ENCODE measurements around the gene LRATD1.
"Not testable (repeated sequence)": the region's sequence is repeated elsewhere in the genome, so short reads cannot be mapped to it uniquely, and the experiment has no call there.

LRATD1 gene, protein sequence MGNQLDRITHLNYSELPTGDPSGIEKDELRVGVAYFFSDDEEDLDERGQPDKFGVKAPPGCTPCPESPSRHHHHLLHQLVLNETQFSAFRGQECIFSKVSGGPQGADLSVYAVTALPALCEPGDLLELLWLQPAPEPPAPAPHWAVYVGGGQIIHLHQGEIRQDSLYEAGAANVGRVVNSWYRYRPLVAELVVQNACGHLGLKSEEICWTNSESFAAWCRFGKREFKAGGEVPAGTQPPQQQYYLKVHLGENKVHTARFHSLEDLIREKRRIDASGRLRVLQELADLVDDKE

DNA sequence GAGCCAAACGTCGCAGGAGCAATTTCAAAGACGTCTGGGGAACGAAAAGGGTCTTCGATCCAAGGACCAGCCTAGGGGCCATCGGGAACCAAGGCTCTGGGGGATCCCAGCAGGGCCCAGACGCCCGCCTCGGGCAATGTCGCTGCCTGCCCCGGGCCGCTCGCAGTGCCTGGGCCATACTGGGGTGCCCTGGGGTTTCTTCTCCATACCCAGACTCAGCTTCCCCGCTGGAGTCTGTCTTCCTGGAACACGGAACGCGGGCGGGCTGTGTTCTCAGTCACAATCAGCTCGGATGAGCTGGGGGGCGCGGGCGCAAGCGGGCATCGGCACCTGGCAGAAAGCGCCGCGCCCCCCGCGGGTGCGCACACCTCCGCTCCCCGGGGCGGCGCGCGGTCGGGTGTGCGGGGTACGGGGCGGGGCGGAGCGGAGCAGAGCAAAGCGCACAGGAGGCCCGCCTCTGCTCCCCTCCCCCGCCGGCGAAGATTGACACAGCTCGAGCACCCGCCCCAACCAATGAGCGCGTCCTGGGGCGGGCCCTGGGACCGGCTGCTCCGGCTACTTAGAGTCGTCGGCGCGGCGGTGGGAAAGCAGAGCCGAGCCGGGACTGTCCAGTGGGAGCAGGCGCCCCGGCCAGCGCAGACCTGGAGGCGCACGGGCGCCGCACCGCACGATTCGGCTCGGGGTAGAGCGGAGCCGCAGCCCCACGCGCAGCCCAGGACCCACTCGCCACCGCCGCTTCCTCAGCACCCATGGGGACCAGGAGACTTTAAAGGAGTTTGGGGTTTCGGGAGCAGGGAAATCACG lies at the start of gene LRATD1:
TSS of gene LRATD1 (plus strand) at position 585 of the 804 bp plus-strand sequence. CDS start 1,263 bp downstream, outside the sequence.
- no peak for DNase-seq

DNA sequence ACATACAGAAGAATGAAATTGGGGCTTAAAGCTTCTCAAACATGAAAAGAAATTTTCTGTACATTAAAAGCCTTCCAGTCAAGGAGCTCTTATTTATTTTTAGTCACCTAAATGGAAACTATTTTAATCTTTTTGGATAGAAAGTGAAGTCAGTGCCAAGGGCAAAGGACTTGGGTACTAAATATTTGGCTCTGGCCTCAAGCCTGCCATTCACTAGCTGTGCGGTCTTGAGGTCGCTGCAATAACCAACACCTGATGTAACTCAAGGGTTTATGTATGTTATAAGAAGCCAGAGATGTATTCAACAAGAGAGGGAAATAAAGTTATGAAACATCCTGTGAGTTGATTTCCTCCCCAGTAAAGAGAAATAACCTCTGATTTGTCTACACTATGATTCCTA lies 49.5 kb upstream of the LRATD1 start:
- no peak for DNase-seq

DNA sequence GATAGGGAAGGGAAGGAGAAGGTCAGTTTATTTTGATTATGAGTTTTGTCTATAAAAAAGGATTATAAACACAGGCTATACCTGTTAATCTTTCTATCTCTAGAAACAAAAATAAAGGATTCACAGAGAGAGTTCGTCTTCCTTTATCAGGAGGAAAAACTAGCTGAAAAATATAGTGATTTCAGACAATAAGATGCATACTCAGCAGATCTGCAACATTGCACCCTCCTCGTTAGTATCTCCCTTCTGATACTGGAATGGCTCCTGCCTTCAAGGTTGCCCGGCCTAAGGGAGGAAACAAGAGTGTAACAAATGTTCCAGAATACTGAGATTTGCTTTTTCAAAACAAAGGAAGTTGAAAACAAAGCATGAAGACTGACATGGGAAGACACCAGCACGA lies 48.7 kb upstream of the LRATD1 start:
- no peak for DNase-seq

DNA sequence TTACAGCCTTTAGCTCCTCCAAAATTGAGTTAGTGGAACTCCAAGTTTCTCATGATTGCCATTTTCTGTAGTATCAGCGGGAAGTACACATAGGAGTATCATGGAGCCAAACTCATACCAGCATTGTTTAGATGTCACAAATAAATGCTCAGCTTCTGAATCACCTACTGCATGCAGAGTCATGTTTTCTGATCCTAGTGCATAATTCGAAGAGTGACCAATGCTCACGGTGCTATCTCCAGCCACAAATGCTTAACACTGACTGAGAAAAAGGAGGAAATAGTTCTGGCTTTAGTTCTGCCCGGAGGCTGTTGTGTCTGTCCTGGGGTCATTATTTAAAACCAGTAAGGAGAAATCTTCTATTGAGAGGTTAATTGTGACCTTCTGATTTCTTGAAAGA lies 45.4 kb upstream of the LRATD1 start:
- no peak for DNase-seq

DNA sequence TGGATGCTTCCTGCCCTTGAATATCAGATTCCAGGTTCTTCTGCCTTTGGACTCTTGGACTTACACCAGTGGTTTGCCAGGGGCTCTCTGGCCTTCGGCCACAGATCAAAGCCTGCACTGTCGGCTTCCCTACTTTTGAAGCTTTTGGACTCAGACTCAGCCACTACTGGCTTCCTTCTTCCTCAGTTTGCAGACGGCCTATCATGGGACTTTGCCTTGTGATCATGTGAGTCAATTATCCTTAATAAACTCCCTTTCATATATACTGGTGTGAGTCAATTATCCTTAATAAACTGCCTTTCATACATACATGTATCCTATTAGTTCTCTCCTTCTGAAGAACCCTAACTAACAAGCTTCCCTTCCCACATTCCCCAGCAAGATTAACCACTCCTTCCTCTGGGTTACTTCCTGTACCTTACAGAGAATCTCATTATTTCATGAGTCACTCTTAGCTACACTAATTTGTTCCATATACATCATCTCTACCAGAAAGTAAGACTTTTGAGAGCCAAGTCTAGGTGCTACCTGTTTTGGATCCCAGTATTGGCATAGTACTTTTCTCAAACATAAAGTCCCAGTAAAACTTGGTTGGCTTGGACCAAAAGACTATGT lies 31.3 kb upstream of the LRATD1 start:
- no peak for DNase-seq

DNA sequence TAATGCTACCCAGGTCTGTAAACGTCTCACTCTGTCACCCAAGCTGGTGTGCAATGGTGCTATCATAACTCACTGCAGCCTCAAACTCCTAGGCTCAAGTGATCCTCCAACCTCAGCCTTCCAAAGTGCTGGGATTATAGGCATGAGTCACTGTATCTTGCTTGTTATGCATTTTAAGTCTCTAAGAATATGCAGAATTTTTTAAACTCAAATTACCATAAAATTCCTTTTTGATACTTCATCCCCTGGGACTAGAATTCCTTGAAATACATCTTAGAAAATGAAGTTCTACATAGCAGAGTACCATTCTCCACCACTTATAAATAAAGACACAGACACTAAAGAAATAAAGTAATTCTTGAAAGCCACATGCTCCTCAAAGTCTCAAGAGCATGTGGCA lies 30.2 kb upstream of the LRATD1 start:
- DNase-seq, result no peak

DNA sequence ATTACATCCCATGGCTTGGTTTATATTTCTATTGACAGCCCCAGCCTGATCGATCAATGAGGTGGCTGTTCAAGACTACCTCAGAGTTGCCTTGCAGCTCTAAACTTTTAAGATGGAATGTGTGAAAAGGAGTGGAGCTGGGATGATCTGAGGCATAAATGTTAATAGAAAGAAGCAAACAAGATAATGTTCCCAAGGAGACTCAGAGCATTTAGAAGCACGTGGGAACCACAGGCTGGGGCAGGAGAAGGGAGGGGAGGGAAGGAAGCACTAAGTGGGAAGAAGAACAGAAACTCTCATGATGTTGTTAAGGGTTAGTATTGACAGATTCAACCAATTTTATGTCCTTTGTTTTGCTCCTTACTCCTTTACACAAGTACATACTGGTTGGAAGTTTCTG lies 28.8 kb upstream of the LRATD1 start:
- no peak for DNase-seq

DNA sequence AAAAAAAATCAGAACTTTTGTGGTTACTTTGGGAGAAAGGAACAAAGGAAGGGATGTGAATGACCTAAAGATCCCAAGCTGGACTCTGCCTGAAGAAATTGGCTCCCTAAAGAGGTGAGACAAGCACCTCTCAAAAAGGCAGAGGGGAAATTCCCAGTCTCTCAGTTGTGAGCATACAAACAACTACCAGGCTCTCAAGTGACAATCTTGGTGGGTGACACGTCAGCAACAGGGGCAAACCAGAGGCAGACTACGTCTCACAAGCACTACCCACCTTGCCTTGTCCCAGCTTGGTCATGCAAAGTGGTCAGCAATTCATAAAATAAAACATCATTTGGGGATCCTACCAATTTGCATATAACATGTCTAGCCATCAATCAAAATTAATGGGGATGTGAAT lies 24.3 kb upstream of the LRATD1 start:
- no peak for DNase-seq

DNA sequence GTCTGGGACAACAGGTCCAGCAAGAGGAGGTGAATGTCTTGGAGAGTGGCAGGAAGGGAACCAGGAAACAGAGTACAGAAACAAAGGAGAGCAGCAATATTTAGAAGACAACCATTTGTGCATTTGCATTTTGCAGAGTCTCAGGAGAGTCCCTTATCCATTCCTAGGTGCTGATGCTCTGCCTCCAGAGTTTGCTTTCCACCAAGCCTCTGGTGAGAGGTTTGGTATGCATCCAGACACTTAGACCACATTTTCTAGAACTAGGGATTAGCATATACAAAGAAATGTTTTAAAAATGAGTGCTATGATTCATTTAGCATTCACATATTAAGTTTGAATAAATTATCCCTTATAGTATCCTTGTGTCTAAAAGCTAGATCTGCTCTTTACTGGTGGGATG lies 18.5 kb upstream of the LRATD1 start:
- no peak for DNase-seq

DNA sequence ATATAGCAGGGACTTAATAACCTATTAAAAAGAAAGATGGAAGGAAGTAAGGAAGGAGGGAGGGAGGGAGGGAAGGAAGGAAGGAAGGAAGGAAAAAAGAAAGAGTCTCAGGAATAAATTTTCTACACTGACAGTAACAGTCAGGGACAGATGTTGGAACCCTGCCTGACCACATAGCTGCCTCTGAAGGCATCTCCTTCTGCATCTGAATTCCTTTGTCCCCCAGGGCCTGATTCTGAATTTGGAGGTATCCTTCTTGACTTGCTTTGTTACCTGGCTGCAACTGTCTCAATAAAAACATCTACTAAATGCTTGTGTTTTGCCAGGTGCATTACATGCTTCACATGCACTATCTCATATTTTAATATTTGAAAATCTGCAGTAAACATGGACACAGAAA lies 17.4 kb upstream of the LRATD1 start:
- no peak for DNase-seq

DNA sequence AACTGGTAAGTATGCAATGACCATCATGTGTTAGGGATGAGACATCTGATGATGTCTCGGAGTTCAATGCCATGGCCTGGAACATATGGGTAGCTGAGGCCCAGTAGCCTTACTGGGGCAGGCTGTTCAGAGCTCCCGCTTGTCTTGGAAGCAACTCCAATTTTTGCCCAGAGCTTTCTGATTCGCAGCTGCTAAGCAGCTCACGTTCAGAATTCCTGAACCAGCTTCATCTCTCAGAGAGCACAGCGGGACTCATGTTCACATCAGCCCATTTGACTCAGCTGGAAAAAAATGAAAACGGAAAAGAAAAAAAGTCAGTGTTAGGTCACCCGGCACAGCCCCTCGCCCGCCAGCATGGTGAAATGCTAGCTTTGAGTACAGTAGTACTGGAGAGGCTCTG lies 16.8 kb upstream of the LRATD1 start:
- DNase-seq, result no peak

DNA sequence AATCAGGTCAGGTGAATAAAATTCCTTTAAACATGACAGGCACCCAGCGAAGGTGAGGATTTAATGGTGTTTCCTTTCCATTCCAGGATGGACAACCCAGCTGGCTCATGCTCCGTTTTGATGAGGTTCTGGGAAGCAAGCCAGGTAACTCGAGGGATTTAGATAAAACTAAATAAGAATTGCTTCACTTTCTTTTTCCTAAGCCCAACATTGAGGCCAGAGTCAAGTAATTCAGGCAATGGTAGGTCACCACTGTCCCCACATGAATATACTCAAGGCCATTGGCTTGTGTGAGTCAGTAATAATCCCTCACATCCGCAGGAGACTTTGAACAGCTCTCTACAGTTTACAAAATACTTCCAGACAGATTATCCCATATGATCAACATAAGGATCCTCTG lies 16.2 kb upstream of the LRATD1 start:
- no peak for DNase-seq

DNA sequence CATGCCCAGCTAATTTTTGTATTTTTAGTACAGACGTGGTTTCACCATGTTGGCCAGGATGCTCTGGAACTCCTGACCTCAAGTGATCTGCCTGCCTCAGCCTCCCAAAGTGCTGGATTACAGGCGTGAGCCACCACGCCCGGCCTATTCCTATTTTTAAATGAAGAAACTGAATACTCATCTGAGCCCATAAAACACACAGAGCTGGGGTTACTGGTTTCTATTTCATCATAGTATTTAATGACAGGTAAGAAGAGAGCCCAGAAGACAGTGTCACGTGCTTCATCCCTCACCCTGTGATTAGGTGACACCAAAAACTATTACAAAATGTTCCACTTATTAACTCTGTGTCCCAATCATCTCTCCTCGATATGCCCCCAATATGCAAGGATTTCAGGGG lies 15.6 kb upstream of the LRATD1 start:
- no peak for DNase-seq

DNA sequence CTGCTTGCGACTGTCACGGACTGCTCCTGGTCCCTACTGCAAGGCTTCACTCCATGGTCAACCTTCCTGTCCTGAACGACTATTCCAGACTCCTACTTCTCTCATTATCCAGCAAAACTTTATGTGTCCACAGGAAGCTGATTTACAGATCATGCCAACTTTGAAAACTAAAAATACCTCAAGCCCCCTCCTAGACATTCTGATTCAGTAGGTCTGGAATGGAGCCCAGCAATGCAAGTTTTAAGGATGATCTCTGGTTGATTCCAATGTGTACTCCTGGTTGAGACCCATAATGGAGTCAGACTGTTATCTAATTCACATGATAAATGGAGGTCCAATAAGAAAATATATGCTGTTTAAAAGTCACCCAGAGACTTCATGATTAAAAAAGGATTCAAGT lies 13.1 kb upstream of the LRATD1 start:
- no peak for DNase-seq

DNA sequence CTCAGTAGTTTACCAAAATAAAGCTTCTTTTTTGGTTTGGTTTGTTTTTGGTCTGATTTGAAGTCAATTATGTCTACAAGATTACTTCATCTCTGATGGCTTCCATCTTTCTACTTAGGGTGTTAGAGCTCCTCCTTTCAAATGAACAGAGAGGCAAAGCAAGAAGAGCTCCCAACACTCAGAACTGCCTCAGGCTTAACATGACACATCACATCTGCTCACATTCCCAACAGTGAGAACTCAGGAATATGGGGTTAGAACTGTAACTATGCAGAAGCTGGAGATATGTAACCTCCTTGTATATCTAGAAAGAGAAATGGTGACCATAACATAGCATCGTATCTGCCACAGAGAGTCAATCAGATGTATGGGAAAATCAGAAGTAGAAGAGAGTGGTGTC lies 11.4 kb upstream of the LRATD1 start:
- no peak for DNase-seq

DNA sequence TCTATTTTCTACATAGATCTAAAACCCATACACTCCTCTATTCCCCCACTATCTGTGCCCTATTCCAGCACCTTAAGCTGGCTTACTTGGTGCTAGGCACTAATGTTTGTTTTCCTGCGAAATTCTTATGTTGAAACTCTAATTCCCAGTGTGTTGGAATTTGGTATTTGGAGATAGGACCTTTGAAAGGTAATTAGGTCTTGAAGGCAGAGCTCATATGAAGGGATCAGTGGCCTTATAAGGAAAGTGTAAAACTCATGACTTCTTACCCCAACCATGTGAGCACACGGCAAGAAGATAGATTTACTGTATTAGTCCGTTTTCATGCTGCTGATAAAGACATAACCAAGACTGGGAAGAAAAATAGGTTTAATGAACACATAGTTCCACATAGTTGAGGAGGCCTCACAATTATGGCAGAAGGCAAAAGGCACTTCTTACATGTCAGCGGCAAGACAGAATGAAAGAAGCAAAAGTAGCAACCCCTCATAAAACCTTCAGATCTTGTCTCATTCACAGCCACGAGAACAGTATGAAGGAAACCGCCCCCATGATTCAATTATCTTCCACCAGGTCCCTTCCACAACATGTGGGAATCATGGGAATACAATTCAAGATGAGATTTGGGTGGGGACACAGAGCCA lies 10.5 kb upstream of the LRATD1 start:
- no peak for DNase-seq

DNA sequence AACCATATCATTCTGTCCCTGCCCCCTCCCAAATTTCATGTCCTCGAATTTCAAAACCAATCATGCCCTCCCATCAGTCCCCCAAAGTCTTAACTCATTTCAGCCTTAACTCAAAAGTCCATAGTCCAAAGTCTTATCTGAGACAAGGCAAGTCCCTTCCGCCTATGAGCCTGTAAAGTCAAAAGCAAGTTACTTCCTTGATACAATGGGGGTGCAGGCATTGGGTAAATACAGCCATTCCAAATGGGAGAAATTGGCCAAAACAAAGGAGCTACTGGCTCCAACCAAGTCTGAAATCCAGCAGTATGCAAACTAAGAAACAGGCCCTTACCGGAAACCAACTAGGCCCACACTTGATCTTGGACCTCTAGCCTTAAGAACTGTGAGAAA lies 10.0 kb upstream of the LRATD1 start:
- DNase-seq, result not testable (repeated sequence)

DNA sequence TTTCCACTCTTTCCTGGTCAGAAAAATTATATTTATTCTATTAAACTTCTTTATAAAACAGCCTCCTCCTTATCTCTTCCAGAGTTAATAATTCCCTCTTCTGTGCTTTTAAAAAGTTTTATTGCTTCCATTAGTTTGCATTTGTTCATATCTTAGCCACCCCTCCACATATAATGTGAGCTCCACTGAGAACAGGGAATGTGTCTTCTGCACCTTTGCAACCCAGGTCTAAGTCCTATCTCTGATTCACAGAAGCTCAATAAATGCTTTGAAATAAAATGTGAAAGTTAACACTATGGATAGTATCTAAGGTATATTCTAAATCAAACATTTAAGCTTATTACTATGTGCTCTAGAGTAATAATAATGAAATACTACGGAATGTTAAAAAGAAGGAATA lies 9.3 kb upstream of the LRATD1 start:
- DNase-seq, result no peak

DNA sequence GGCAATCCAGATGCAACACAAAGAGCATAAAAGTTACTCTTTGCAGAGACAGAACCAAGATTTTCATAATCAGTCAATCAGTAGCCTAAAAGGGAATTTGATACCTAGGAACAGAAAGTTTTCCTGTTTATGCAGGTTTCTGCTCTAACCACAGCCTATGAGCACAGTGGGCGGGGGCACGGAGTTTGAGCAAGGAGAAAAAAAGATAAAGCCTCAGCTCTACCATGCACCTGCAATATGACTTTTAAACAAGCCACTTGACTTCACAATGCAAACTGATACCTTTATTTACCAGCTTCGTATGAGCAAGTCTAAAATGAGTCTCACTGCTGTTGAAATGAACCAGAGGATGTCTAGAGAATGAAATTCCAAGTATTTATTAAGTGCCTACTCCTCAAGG lies 5.6 kb upstream of the LRATD1 start:
- no peak for DNase-seq

DNA sequence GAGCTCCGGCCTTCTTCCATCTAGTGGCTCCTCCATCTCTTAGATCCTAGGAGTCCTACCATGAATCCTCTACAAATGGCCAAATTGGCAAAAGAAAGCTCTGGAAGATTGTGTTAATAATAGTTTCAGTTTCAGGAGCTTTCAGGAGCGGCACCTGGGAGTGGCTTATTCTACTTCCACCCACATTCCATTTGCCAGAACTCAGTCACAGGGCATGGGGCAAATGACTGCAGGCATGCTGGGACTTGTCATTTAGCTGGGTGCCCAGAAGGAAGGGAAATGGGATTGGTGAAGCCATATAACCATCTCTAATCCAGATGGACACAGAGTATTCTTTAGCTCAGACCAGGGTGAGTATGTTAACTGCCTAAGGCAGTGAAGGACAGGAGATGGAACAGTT lies 3.6 kb upstream of the LRATD1 start:
- no peak for DNase-seq

DNA sequence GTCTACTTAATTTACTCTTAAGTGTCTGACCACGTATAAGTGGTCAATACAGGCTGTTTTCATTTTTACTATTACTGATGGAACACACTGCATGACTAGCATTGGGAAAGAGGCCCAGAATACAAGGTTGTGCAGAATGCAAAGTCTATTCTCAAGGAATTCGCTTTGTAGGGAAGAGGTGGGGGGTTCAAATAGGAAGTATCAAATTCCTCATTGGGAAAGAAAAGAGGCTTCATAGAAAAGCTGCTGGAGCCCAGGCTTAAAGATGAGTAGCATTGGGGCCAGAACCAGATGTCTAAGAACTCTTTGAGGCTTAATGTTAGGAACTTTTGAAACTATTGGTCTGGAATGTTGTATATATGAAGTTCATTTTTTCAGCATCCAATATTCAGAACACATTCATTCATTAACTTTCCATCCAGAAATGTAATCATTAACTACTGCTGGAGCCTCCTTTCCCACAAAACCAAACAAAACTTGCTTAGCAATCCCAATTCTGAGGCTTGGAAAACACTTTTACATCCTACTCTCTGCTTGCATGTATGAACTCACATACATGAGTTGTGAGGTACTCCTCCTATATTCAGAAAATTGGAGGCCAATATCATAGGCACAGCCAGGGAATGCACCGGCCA lies 994 bp upstream of the LRATD1 start:
- DNase-seq, result no peak

DNA sequence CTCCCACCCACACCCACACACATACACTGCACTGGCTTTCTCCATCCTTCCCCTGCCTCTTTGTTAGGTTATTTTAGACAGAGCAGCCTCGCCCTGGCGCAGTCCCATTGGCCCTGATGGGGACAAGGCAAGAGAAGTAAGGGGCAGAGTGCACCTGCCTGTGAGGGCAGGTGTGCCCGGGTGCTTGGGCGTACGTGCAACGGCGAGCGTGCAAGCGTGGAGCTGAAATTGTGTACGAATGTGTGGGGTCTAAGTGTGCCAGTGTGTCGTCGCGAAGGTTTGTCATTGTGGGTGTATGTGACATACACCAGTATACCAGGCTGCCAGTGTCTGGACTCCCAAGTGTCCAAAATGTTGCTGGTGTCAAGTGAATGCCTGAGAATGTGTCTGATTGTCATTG lies 544 bp downstream of the LRATD1 start:
- DNase-seq, result no peak

DNA sequence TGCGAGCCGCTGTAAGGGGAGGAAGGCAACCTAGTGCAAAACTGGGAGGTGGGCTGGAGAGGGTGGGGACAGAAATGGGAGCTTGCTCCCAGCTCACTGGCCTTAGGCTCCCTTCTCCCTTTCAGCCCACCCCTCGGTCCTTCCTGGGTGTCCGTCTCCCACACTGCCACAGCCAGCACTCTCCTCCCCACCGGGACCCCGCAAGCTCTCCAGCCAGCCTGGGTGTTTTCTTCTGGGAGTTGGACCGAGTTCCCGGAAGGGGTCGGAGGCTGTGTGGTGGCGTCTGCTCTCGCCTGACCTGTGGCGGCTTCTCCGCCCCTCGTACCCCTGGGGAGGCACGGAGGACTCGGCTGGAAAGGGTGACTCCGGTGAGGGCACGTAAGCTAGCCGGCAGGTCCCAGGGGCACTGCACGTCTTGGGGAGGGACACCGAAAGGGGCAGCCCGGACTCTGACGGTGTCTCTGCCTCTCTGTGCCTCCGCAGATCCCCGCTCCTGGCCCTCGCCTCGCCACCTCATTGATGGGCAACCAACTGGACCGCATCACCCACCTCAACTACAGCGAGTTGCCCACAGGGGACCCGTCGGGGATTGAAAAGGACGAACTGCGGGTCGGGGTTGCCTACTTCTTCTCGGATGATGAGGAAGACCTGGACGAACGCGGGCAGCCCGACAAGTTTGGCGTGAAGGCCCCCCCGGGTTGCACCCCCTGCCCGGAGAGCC lies 1.1 kb downstream of the LRATD1 start:
- DNase-seq, result no peak

All from activated naive CD4-positive, alpha-beta T cell (primary cell).